Testis (tissue), 3 donors: Measurements from ENCODE around the gene TMEM31. TPM values are rescaled to one million over a fixed set of nuclear protein-coding genes. Genes with fewer than 3 reads are reported as not detected.
"Not testable (repeated sequence)": the region's sequence is repeated elsewhere in the genome, so short reads cannot be mapped to it uniquely, and the experiment has no call there.

ENCODE experiments used
- DNase-seq: peaks from one replicate; pipeline ENCODE4 v3.0.0-alpha.2; 2019
- H3K27ac ChIP-seq, 2 donors: fragments of 200-600 bp; sonication (generic); one replicate each; pipeline ENCODE4 v1.5.1; 2019
- H3K27me3 ChIP-seq: fragments of 200-600 bp; sonication (generic); one replicate; pipeline ENCODE4 v1.5.1; 2019
- H3K36me3 ChIP-seq: fragments of 200-600 bp; sonication (generic); one replicate; pipeline ENCODE4 v1.5.1; 2017; ENCODE audit warnings: low read depth; ENCODE audit errors: missing control alignments
- H3K4me1 ChIP-seq: fragments of 200-600 bp; sonication (generic); one replicate; pipeline ENCODE4 v1.5.1; 2019
- H3K4me3 ChIP-seq, 2 donors: fragments of 200-600 bp; sonication (generic); one replicate each; pipeline ENCODE4 v1.5.1; 2017 to 2019
- H3K9me3 ChIP-seq: fragments of 200-600 bp; sonication (generic); one replicate; pipeline ENCODE4 v1.5.1; 2017
- CTCF ChIP-seq, 3 experiments: fragments of 450-650 bp in 2 of 3; fragments of 200-600 bp in 1 of 3; sonication (generic) in 1 of 3; IDR thresholded peaks; one replicate each; pipeline ENCODE4 v1.5.1; 2016 to 2019; ENCODE audit warnings: antibody characterized with exemption in 3 of 3, mild to moderate bottlenecking in 2 of 3, moderate library complexity in 1 of 3
- POLR2A ChIP-seq: fragments of 450-650 bp; IDR thresholded peaks from one replicate; pipeline ENCODE4 v1.6.1; 2017; ENCODE audit warnings: antibody characterized with exemption, mild to moderate bottlenecking, moderate library complexity
- WGBS, 2 donors: methylation state at CpG; one replicate each; pipeline ENCODE4 v1.1.5; 2018; 5-methylcytosine and 5-hydroxymethylcytosine counted together
- intact Hi-C: fragments of 100-400 bp; cut with DNase I; formaldehyde crosslinking; loops from one replicate; pipeline ENCODE4 v1.15.1; 2023; ENCODE audit warnings: low total_unique reads
- polyA plus RNA-seq: library from polyadenylated mRNA; stranded (reverse); fragments of 350-450 nt; fragmentation: Illumina TruSeq; extraction: RNeasy Lipid Tissue Mini Kit (QIAGEN cat#74804); gene quantifications from one replicate; pipeline ENCODE4 v1.2.3, GENCODE V29; 2014; ENCODE audit warnings: low read depth, low replicate concordance; ENCODE audit not compliant: insufficient read depth
- total RNA-seq, 2 donors: library from RNA; depleted of rRNA; stranded (reverse); fragments of >200 nt; gene quantifications; one replicate each; pipeline ENCODE4 v1.2.3, GENCODE V29; 2016

Gene TMEM31
- total and polyA plus RNA-seq, 3 donors from 2014 or later: 10.8 to 110 (median 51.9) TPM

DNA sequence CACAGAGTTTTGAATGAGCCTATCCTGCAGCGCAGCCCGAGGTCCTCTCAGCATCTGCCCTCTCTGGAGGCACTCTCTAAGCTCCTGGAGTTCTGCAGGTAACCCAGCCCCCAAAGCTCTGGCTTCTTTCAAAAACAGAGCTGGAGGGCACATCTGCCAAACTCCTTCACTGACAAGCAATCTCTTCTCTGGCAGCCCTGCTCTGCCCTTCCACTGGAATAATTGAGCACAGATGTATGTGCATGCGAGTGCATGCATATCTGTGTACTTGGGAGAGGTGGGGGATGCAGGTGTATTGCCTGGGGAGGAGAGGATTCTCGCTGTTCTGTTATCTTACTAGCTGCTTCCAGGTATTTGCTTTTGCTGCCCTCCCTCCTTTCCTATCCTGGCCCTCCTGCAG is 43.7 kb downstream of the TMEM31 start:
- Histone ChIP-seq H3K36me3 (no peaks in the 10 kb centered on the region), H3K27ac (no peak overlapping the region), H3K4me1 (no peaks in the 10 kb centered on the region), H3K4me3 (no peak overlapping the region), H3K9me3 (no peaks in the 10 kb centered on the region), H3K27me3 (no peaks in the 10 kb centered on the region)
- TF ChIP-seq CTCF (IDR thresholded peaks at IDR 0.05): no peak
- TF ChIP-seq POLR2A: no peak
- intact Hi-C loops: no loop called here
- no peak for DNase-seq
- WGBS, 2 donors: 88 to 89% methylated on average over 2 to 4 of the region's 4 CpGs

GRCh38 chrX:103756736-103757135 is 46.0 kb downstream of the TMEM31 start:
- H3K4me3 ChIP-seq: no peak overlapping the region
- no peaks in the 10 kb centered on the region for H3K9me3 ChIP-seq
- intact Hi-C loops: no loop called here
- H3K27ac ChIP-seq: no peak overlapping the region
- no peaks in the 10 kb centered on the region for H3K27me3 ChIP-seq
- WGBS, 2 donors: 74 to 87% methylated on average over 3 of the region's 3 CpGs
- H3K4me1 ChIP-seq: no peaks in the 10 kb centered on the region
- H3K36me3 ChIP-seq: no peaks in the 10 kb centered on the region
- DNase-seq: no peak
- TF ChIP-seq CTCF (IDR thresholded peaks at IDR 0.05) (no peak), POLR2A (no peak)

GRCh38 chrX:103758555-103758954 is 47.8 kb downstream of the TMEM31 start:
- DNase-seq: no peak
- H3K27me3 ChIP-seq: no peaks in the 10 kb centered on the region
- H3K9me3 ChIP-seq: no peaks in the 10 kb centered on the region
- TF ChIP-seq POLR2A (no peak), CTCF (IDR thresholded peaks at IDR 0.05) (no peak)
- no peaks in the 10 kb centered on the region for H3K4me1 ChIP-seq
- WGBS, 2 donors: 100% methylated on average over 1 of the region's 1 CpG
- H3K36me3 ChIP-seq: no peaks in the 10 kb centered on the region
- no peak overlapping the region for H3K4me3 ChIP-seq
- intact Hi-C loops: no loop called here
- H3K27ac ChIP-seq: no peak overlapping the region

DNA sequence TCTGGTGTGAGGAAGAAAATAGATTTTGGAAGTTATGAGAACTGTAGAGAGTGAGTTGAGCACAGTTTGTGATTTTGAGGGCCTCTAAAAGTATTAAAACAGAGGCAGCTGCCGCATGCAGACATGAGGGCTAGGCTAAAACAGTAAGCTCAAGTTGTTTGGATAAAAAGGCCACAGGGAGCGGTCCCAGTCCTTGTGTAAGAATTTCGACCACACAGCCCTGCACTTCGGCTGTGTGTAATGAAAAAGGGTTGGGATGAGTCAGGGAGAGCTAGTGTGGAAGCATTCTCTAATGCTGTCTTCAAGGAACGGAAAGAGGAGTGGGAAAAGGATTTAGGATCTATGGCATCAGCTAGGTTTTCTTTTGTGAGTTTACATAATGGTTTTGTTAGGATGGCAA is 52.8 kb downstream of the TMEM31 start:
- WGBS, 2 donors: 90 to 93% methylated on average over 5 of the region's 5 CpGs
- DNase-seq, intact Hi-C loops, H3K36me3 ChIP-seq, H3K4me3 ChIP-seq, H3K27me3 ChIP-seq, H3K4me1 ChIP-seq, H3K27ac ChIP-seq, H3K9me3 ChIP-seq: not testable (repeated sequence)

Other genes with a start within 250 kb of the TMEM31 start
- gene RAB40A, start 191.4 kb upstream of the TMEM31 start, total RNA-seq: 10 to 100 TPM; 29.5 to 37.9 TPM
- gene RAB40A, start 191.4 kb upstream of the TMEM31 start, polyA plus RNA-seq: 5.3 TPM
- 100 to 1,000 TPM; 132 to 149 TPM for gene TCEAL4, start 125.4 kb upstream of the TMEM31 start, total RNA-seq
- 62.6 TPM for gene TCEAL4, start 125.4 kb upstream of the TMEM31 start, polyA plus RNA-seq
- gene TCEAL3, start 102.9 kb upstream of the TMEM31 start, total RNA-seq: 10 to 100 TPM; 56.7 to 65.8 TPM
- 62.0 TPM for gene TCEAL3, start 102.9 kb upstream of the TMEM31 start, polyA plus RNA-seq
- 10 to 100 TPM; 63.6 to 83.9 TPM for gene TCEAL1, start 81.9 kb upstream of the TMEM31 start, total RNA-seq
- gene TCEAL1, start 81.9 kb upstream of the TMEM31 start, polyA plus RNA-seq: 30.9 TPM
- gene MORF4L2, start 24.2 kb upstream of the TMEM31 start, total RNA-seq: 100 to 1,000 TPM; 257 to 267 TPM
- gene MORF4L2, start 24.2 kb upstream of the TMEM31 start, polyA plus RNA-seq: 220 TPM
- gene PLP1, start 65.9 kb downstream of the TMEM31 start, total RNA-seq: 100 to 1,000 TPM; 111 to 119 TPM
- 79.7 TPM for gene PLP1, start 65.9 kb downstream of the TMEM31 start, polyA plus RNA-seq
- 1 to 10 TPM; 2.6 to 3.0 TPM for gene RAB9B, start 121.3 kb downstream of the TMEM31 start, total RNA-seq
- 3.8 TPM for gene RAB9B, start 121.3 kb downstream of the TMEM31 start, polyA plus RNA-seq